MM.1S (cell line): Measurements from ENCODE around the gene DEPDC5.
A peak's percentile ranks its signal among the peaks of the same experiment; 100 is the strongest.

ENCODE experiments used
- DNase-seq: peaks from one replicate; pipeline ENCODE4 v3.0.0-alpha.2; 2015
- H2AFZ ChIP-seq: fragments of 300-600 bp; sonication (generic); 2 replicates; pipeline ENCODE4 v1.6.0; 2016; ENCODE audit warnings: antibody characterized with exemption, low read length
- H3F3A ChIP-seq: fragments of 300-600 bp; sonication (generic); 2 replicates; pipeline ENCODE4 v1.6.1; 2016; ENCODE audit warnings: mild to moderate bottlenecking, antibody characterized with exemption, low read length, moderate library complexity, mixed read lengths; ENCODE audit not compliant: insufficient read depth
- H3K27ac ChIP-seq: fragments of 300-600 bp; sonication (generic); 2 replicates; pipeline ENCODE4 v1.5.1; 2016; ENCODE audit warnings: mild to moderate bottlenecking, low read length
- H3K27me3 ChIP-seq: fragments of 300-600 bp; sonication (generic); replicated peaks from 2 replicates; pipeline ENCODE4 v1.6.0; 2016; ENCODE audit warnings: low read length; ENCODE audit not compliant: insufficient read depth
- H3K36me3 ChIP-seq: fragments of 300-600 bp; sonication (generic); replicated peaks from 2 replicates; pipeline ENCODE4 v1.6.1; 2016; ENCODE audit warnings: mild to moderate bottlenecking, low read length, mixed read lengths; ENCODE audit not compliant: insufficient read depth
- H3K4me1 ChIP-seq: fragments of 300-600 bp; sonication (generic); 2 replicates; pipeline ENCODE4 v1.6.1; 2016; ENCODE audit warnings: low read length, mixed read lengths
- H3K4me2 ChIP-seq: fragments of 300-600 bp; sonication (generic); 2 replicates; pipeline ENCODE4 v1.6.0; 2016; ENCODE audit warnings: low read depth, low read length
- H3K4me3 ChIP-seq: fragments of 300-600 bp; sonication (generic); 2 replicates; pipeline ENCODE4 v1.5.1; 2016; ENCODE audit warnings: low read length, mixed read lengths
- H3K79me2 ChIP-seq: fragments of 300-600 bp; sonication (generic); 2 replicates; pipeline ENCODE4 v1.6.1; 2016; ENCODE audit warnings: mixed run types, low read length, mixed read lengths
- H3K9ac ChIP-seq: fragments of 300-600 bp; sonication (generic); 2 replicates; pipeline ENCODE4 v1.6.1; 2016; ENCODE audit warnings: low read length, mixed read lengths
- H3K9me2 ChIP-seq: fragments of 300-600 bp; sonication (generic); replicated peaks from 2 replicates; pipeline ENCODE4 v1.6.1; 2016; ENCODE audit warnings: mild to moderate bottlenecking, low read length, mixed read lengths; ENCODE audit not compliant: insufficient read depth
- H3K9me3 ChIP-seq: fragments of 300-600 bp; sonication (generic); replicated peaks from 2 replicates; pipeline ENCODE4 v1.6.1; 2016; ENCODE audit warnings: mild to moderate bottlenecking, low read length, mixed read lengths; ENCODE audit not compliant: insufficient read depth
- H4K20me1 ChIP-seq: fragments of 300-600 bp; sonication (generic); 2 replicates; pipeline ENCODE4 v1.6.1; 2016; ENCODE audit warnings: mild to moderate bottlenecking, low read length, moderate library complexity, mixed read lengths; ENCODE audit not compliant: insufficient read depth
- EZH2 ChIP-seq: fragments of 300-600 bp; sonication (generic); optimal IDR thresholded peaks from 2 replicates; pipeline ENCODE3; 2017; ENCODE audit warnings: low read depth, mild to moderate bottlenecking, antibody characterized with exemption, low read length, mixed read lengths
- EZH2phosphoT487 ChIP-seq: fragments of 300-600 bp; sonication (generic); IDR thresholded peaks from 2 replicates; pipeline ENCODE4 v1.6.1; 2018; ENCODE audit warnings: antibody characterized with exemption, low read length
- TF ChIP-seq, protein P1 (sequence below): fragments of 300-600 bp; sonication (generic); IDR thresholded peaks from 2 replicates; pipeline ENCODE4 v1.5.1; 2016; ENCODE audit warnings: antibody characterized with exemption, low read length, mixed read lengths

The DEPDC5 gene

DNA sequence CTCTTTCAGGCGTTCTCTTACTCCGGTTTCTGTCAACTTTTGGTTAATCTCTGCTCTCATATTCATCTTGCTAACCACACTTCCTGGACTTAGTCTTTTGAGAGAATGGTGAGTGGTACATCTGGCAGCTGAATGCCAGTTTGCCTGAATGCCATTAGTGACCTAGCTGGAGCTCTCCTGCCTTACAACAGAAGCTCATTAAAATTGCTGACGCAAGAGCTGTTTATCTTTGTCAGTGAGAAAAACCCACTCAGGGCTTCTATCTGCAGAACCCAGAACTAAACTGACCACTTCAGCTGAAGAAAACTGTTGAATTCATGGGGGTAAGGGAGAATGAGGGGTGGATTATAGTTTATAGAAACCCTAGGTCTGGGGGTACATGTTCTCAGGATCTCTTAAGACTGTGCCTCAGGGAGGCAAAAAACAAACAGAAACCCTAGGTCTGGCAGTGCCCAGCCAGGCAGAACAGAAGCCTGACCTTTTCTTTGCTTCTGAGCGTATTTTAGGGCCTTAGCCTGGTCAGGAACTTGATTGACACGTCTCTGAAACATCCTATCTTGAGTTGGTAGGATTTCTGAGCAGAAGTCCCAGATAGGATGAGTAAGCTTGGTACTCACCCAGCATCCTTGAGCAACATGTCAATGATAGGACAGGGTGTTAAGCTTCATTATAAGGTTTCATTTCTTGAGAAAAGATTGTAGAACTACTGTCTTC lies 137.7 kb downstream of the DEPDC5 start:
- H3K27ac ChIP-seq, result no peak overlapping the region
- H3K79me2 ChIP-seq, result no peaks in the 10 kb centered on the region
- H3F3A ChIP-seq, result no peaks in the 10 kb centered on the region
- no peaks in the 10 kb centered on the region for H3K27me3 ChIP-seq
- no peak overlapping the region for H2AFZ ChIP-seq
- TF ChIP-seq EZH2phosphoT487 (no peak), EZH2 (no peak)
- TF ChIP-seq, protein P1, sequence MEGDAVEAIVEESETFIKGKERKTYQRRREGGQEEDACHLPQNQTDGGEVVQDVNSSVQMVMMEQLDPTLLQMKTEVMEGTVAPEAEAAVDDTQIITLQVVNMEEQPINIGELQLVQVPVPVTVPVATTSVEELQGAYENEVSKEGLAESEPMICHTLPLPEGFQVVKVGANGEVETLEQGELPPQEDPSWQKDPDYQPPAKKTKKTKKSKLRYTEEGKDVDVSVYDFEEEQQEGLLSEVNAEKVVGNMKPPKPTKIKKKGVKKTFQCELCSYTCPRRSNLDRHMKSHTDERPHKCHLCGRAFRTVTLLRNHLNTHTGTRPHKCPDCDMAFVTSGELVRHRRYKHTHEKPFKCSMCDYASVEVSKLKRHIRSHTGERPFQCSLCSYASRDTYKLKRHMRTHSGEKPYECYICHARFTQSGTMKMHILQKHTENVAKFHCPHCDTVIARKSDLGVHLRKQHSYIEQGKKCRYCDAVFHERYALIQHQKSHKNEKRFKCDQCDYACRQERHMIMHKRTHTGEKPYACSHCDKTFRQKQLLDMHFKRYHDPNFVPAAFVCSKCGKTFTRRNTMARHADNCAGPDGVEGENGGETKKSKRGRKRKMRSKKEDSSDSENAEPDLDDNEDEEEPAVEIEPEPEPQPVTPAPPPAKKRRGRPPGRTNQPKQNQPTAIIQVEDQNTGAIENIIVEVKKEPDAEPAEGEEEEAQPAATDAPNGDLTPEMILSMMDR, result no peak
- no peaks in the 10 kb centered on the region for H3K9me2 ChIP-seq
- no peaks in the 10 kb centered on the region for H4K20me1 ChIP-seq
- no peak overlapping the region for H3K9ac ChIP-seq
- no peak overlapping the region for H3K4me3 ChIP-seq
- no peaks in the 10 kb centered on the region for H3K36me3 ChIP-seq
- peak; percentile 32 for DNase-seq
- H3K4me1 ChIP-seq, result no peaks in the 10 kb centered on the region
- no peak overlapping the region for H3K4me2 ChIP-seq
- no peaks in the 10 kb centered on the region for H3K9me3 ChIP-seq

DNA sequence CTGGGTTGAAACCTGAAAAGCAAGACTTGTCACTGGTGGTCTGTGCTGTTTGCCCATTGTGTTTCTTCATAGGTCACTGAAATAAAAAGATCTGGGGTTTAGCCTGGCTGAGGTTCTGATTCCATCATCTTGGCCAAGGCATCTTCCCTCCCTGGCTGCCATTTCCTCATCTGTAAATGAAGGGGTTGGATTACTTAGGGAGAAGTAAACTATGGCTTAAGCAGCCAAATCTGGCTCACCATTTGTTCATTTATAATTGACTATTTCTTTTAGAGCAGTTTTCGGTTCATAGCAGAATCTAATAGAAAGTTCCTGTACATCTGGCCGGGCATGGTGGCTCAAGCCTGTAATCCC lies 138.2 kb downstream of the DEPDC5 start:
- no peaks in the 10 kb centered on the region for H3K36me3 ChIP-seq
- H3F3A ChIP-seq, result no peaks in the 10 kb centered on the region
- H3K9me3 ChIP-seq, result no peaks in the 10 kb centered on the region
- no peak overlapping the region for H2AFZ ChIP-seq
- H3K27me3 ChIP-seq, result no peaks in the 10 kb centered on the region
- H3K4me2 ChIP-seq, result no peak overlapping the region
- TF ChIP-seq, protein P1, result no peak
- TF ChIP-seq EZH2 (no peak), EZH2phosphoT487 (no peak)
- H3K4me3 ChIP-seq, result no peak overlapping the region
- no peaks in the 10 kb centered on the region for H3K9me2 ChIP-seq
- H3K27ac ChIP-seq, result no peak overlapping the region
- no peaks in the 10 kb centered on the region for H4K20me1 ChIP-seq
- H3K4me1 ChIP-seq, result no peaks in the 10 kb centered on the region
- no peak for DNase-seq
- H3K79me2 ChIP-seq, result no peaks in the 10 kb centered on the region
- no peak overlapping the region for H3K9ac ChIP-seq

DNA sequence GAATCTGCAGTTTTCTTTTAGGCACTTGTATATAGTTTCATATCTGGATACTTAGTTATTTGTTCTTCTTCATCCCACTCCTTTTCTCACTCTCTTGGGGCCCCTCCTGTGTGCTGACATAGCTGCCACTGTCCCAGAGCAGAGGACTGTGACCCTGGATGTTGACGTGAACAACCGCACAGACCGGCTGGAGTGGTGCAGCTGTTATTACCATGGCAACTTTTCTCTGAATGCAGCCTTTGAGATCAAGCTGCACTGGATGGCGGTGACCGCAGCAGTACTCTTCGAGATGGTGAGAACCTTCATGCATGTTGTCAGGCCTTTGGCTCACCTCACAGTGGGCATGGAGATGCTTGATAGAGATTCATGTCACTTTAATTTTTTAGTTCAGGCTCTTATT lies 139.6 kb downstream of the DEPDC5 start:
- H3K27me3 ChIP-seq, result no peaks in the 10 kb centered on the region
- DNase-seq, result no peak
- H3K79me2 ChIP-seq, result no peaks in the 10 kb centered on the region
- H3K36me3 ChIP-seq, result no peaks in the 10 kb centered on the region
- H3K9me3 ChIP-seq, result no peaks in the 10 kb centered on the region
- no peak overlapping the region for H3K27ac ChIP-seq
- TF ChIP-seq, protein P1, result no peak
- no peak for TF ChIP-seq EZH2
- no peak for TF ChIP-seq EZH2phosphoT487
- no peaks in the 10 kb centered on the region for H3F3A ChIP-seq
- H3K9me2 ChIP-seq, result no peaks in the 10 kb centered on the region
- no peak overlapping the region for H3K9ac ChIP-seq
- H3K4me2 ChIP-seq, result no peak overlapping the region
- H3K4me1 ChIP-seq, result no peaks in the 10 kb centered on the region
- no peaks in the 10 kb centered on the region for H4K20me1 ChIP-seq
- H3K4me3 ChIP-seq, result no peak overlapping the region
- no peak overlapping the region for H2AFZ ChIP-seq
